OCI-LY1 (cell line): Measurements from ENCODE around the gene ARHGEF16.

Experiments
- H2AFZ ChIP-seq: fragments of 200-600 bp; sonication (generic), shearing (Covaris generic); 2 replicates; pipeline ENCODE4 v1.6.0; 2014; ENCODE audit warnings: antibody characterized with exemption, mild to moderate bottlenecking, low read length
- H3F3A ChIP-seq: fragments of 200-600 bp; sonication (generic), shearing (Covaris generic); 2 replicates; pipeline ENCODE4 v1.6.0; 2014; ENCODE audit warnings: mild to moderate bottlenecking, antibody characterized with exemption, low read length, moderate library complexity; ENCODE audit not compliant: insufficient read depth
- H3K27ac ChIP-seq: fragments of 200-600 bp; sonication (generic); 2 replicates; pipeline ENCODE4 v1.5.1; 2014; ENCODE audit warnings: low read length, mixed run types, mild to moderate bottlenecking, low read depth; ENCODE audit not compliant: poor library complexity, severe bottlenecking
- H3K27me3 ChIP-seq: fragments of 200-600 bp; sonication (generic); 2 replicates; pipeline ENCODE4 v1.6.0; 2014; ENCODE audit warnings: antibody characterized with exemption, mild to moderate bottlenecking, low read length, moderate library complexity; ENCODE audit not compliant: insufficient read depth
- H3K36me3 ChIP-seq: fragments of 200-600 bp; sonication (generic); 2 replicates; pipeline ENCODE4 v1.6.1; 2014; ENCODE audit warnings: mild to moderate bottlenecking, antibody characterized with exemption, low read length, moderate library complexity, mixed read lengths; ENCODE audit not compliant: insufficient read depth
- H3K4me1 ChIP-seq: fragments of 200-600 bp; sonication (generic); 2 replicates; pipeline ENCODE4 v1.5.1; 2014; ENCODE audit warnings: mild to moderate bottlenecking, low read length, moderate library complexity; ENCODE audit not compliant: insufficient read depth, severe bottlenecking
- H3K4me2 ChIP-seq: fragments of 200-600 bp; sonication (generic), shearing (Covaris generic); 2 replicates; pipeline ENCODE4 v1.6.1; 2014; ENCODE audit warnings: low read length
- H3K4me3 ChIP-seq: fragments of 200-600 bp; sonication (generic); 2 replicates; pipeline ENCODE4 v1.5.1; 2014; ENCODE audit warnings: low read length, low read depth, mild to moderate bottlenecking, mixed read lengths; ENCODE audit not compliant: poor library complexity, severe bottlenecking
- H3K79me2 ChIP-seq: fragments of 200-600 bp; shearing (Covaris generic); 2 replicates; pipeline ENCODE4 v1.6.1; 2016; ENCODE audit warnings: mixed run types, low read length, mixed read lengths; ENCODE audit not compliant: insufficient read depth
- H3K9ac ChIP-seq: fragments of 200-600 bp; sonication (generic), shearing (Covaris generic); 2 replicates; pipeline ENCODE4 v1.6.1; 2014; ENCODE audit warnings: mild to moderate bottlenecking, low read length, mixed read lengths
- H3K9me2 ChIP-seq: fragments of 200-600 bp; sonication (generic), shearing (Covaris generic); 2 replicates; pipeline ENCODE4 v1.6.1; 2014; ENCODE audit warnings: low read depth, mild to moderate bottlenecking, low read length, mixed read lengths
- H3K9me3 ChIP-seq: fragments of 200-600 bp; shearing (Covaris generic); 2 replicates; pipeline ENCODE4 v1.6.1; 2014; ENCODE audit warnings: low read length, mixed read lengths
- H4K20me1 ChIP-seq: fragments of 200-600 bp; sonication (generic), shearing (Covaris generic); 2 replicates; pipeline ENCODE4 v1.6.0; 2016; ENCODE audit warnings: mild to moderate bottlenecking, low read length; ENCODE audit not compliant: insufficient read depth
- CTCF ChIP-seq: fragments of 200-600 bp; sonication (generic), shearing (Covaris generic); IDR thresholded peaks from 2 replicates; pipeline ENCODE4 v1.5.1; 2017; ENCODE audit warnings: mild to moderate bottlenecking, antibody characterized with exemption, low read length, moderate library complexity, mixed read lengths
- EZH2 ChIP-seq: fragments of 200-600 bp; sonication (generic), shearing (Covaris generic); IDR thresholded peaks from 2 replicates; pipeline ENCODE4 v1.8.0; 2017; ENCODE audit warnings: borderline replicate concordance, mixed run types, mild to moderate bottlenecking, antibody characterized with exemption, low read length, moderate library complexity, mixed read lengths

The ARHGEF16 gene

GRCh38 chr1:3412376-3412775 is 42.1 kb upstream of the ARHGEF16 start:
- H3K27ac ChIP-seq = no peak overlapping the region
- peaks cover 4% of the 10 kb centered on the region; the same call in 1 of the 2 replicates for H3K9me3 ChIP-seq
- H3K4me3 ChIP-seq = no peak overlapping the region
- H2AFZ ChIP-seq = no peak overlapping the region
- no peak overlapping the region for H3K4me2 ChIP-seq
- H3F3A ChIP-seq = no peaks in the 10 kb centered on the region
- H3K36me3 ChIP-seq = no peaks in the 10 kb centered on the region
- no peaks in the 10 kb centered on the region for H3K9me2 ChIP-seq
- no peaks in the 10 kb centered on the region for H4K20me1 ChIP-seq
- H3K4me1 ChIP-seq = no peaks in the 10 kb centered on the region
- H3K9ac ChIP-seq = no peak overlapping the region
- H3K27me3 ChIP-seq = no peaks in the 10 kb centered on the region
- TF ChIP-seq CTCF (no peak), EZH2 (no peak)
- no peaks in the 10 kb centered on the region for H3K79me2 ChIP-seq

- Histone ChIP-seq H4K20me1 (no peaks in the 10 kb centered on the region), H2AFZ (no peak overlapping the region), H3K9ac (no peak overlapping the region), H3K4me1 (no peaks in the 10 kb centered on the region), H3K27ac (no peak overlapping the region), H3K27me3 (0 out of 2 replicates have a peak, but pooled peaks cover 5% of the 10 kb centered on the region), H3K9me2 (no peaks in the 10 kb centered on the region), H3K9me3 (peaks cover 4% of the 10 kb centered on the region; the same call in 1 of the 2 replicates), H3F3A (no peaks in the 10 kb centered on the region), H3K4me2 (no peak overlapping the region), H3K79me2 (no peaks in the 10 kb centered on the region), H3K4me3 (no peak overlapping the region), H3K36me3 (no peaks in the 10 kb centered on the region)
- TF ChIP-seq CTCF = no peak
Observed at GRCh38 chr1:3413975-3414710, 40.3 kb upstream of the ARHGEF16 start.

GRCh38 chr1:3415260-3416090 is 39.0 kb upstream of the ARHGEF16 start:
- H3K27ac ChIP-seq = no peak overlapping the region
- no peaks in the 10 kb centered on the region for H4K20me1 ChIP-seq
- no peak overlapping the region for H3K4me2 ChIP-seq
- H3K4me3 ChIP-seq = no peak overlapping the region
- no peaks in the 10 kb centered on the region for H3K79me2 ChIP-seq
- peaks cover 4% of the 10 kb centered on the region; the same call in 1 of the 2 replicates for H3K9me3 ChIP-seq
- no peak overlapping the region for H3K9ac ChIP-seq
- no peaks in the 10 kb centered on the region for H3K9me2 ChIP-seq
- no peaks in the 10 kb centered on the region for H3K4me1 ChIP-seq
- H2AFZ ChIP-seq = no peak overlapping the region
- TF ChIP-seq CTCF (no peak), EZH2 (no peak)
- H3F3A ChIP-seq = no peaks in the 10 kb centered on the region
- H3K36me3 ChIP-seq = no peaks in the 10 kb centered on the region
- H3K27me3 ChIP-seq = 0 out of 2 replicates have a peak, but pooled peaks cover 5% of the 10 kb centered on the region
